Measurements from ENCODE around the gene MRPL14. TPM values are rescaled to one million over a fixed set of nuclear protein-coding genes. Genes with fewer than 3 reads are reported as not detected.
A peak's percentile ranks its signal among the peaks of the same experiment; 100 is the strongest.

MRPL14 gene
- total RNA-seq, 1 donor from 2014 or later, result 36.8 TPM

DNA sequence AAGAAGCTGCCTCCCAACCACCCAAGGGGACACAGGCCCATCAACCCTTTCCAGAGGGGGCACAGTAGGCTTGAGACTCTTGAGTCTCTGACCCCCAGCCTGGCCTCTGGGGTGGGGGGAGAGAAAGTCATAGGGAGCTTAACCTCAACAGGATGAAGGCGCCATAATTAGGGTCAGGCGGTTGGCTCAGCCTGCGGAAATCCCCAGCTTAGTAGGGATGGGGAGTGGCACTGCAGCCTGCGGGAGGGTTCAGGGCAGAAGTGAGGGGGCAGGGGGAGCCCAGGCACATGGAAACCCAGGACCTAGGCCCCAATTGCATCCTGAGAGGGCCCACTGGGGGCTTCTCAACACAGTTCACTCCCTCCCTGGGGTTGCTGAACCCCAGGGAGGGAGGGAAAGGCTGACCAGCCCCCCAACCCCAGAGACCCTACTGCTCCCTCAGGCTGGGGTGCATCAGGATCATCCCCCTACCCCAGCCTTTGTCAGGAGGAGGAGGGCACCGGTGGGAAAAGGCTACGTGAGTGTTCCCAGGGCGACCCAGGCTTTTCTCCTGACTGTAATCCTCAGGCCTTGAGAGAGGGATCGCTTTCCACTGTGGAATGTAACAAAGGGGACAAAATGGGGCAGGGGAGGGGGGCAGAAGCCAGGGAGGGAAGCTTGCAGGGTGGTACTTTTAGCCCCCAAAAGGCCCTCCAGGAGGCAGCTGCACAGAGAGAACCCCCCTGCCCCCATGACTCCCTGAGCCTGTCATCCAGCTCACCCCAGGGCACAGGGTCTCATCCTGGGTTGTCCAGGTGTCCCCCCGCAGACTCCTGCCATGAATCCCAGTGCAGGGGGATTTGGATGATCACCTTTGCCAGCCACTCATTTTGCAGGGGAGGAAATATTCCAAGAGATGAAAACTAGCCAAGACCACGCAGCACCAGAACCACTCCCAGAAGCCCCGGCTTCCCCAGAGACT is 46.4 kb downstream of the MRPL14 start:
- intact Hi-C loops (cut with micrococcal nuclease), result no loop called here
- no peak for DNase-seq
- Histone ChIP-seq H3K9me3 (replicated peaks) (no peaks in the 10 kb centered on the region), H3K4me1 (peaks cover 48% of the 10 kb centered on the region), H3K27me3 (ENCODE audit: low read depth) (no peaks in the 10 kb centered on the region), H3K27ac (replicated peaks) (no peak overlapping the region), H3K36me3 (no peaks in the 10 kb centered on the region), H3K4me3 (no peak overlapping the region)
- TF ChIP-seq CTCF (IDR thresholded peaks at IDR 0.05; ENCODE audit: borderline replicate concordance), result no peak

GRCh38 chr6:44079672-44080071 is 47.6 kb downstream of the MRPL14 start:
- no peak overlapping the region for H3K4me3 ChIP-seq
- DNase-seq, result no peak
- intact Hi-C loops (cut with micrococcal nuclease), result loop anchor here (2.0 to 10.0 kb wide), 4 partner anchors 125 to 475 kb away; no protein-coding TSS in a partner anchor
- H3K27ac ChIP-seq (replicated peaks), result no peak overlapping the region
- no peaks in the 10 kb centered on the region for H3K36me3 ChIP-seq
- no peaks in the 10 kb centered on the region for H3K27me3 ChIP-seq (ENCODE audit: low read depth)
- H3K4me1 ChIP-seq, result peaks cover 58% of the 10 kb centered on the region
- no peaks in the 10 kb centered on the region for H3K9me3 ChIP-seq (replicated peaks)
- no peak for TF ChIP-seq CTCF (IDR thresholded peaks at IDR 0.05; ENCODE audit: borderline replicate concordance)

DNA sequence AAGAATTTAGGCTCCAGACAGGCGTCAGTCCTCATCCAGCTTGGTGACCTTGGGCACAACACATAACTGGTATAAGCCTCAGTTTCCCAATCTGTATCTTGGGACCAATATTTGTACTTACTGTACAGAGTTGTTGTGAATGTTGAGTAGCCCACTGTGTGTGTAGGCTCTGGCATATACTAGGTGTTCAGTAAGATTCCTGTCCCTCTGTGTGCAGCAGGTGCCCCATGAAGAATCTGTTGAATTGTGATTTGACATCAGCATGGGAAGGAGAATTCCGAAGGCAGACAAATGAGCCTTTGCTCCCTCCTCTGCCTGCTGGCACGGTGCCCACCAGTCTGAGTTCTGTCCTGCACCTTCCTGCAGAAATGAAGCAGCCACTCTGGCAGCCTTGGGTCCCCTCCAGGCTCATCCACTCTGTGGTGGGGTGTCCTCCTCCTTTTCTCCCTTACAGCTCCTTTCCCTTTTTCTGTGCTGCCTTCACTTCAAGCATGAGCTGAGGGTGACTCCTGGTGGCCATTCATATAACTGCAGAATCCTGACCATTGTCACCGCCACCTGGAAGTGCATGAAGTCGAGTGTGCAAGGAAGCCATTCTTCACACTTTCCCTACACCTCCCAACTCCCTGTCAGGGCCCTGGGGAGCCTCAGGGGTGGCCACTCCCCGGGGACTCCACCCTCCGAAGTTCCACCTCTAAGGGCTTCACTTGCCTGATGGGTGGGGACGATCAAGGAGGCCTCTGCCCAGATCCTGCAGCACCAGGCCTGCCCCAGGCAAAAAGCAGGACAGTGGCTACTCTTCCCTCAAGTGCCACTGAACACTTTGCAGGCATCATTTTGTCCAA is 48.2 kb downstream of the MRPL14 start:
- no peaks in the 10 kb centered on the region for H3K27me3 ChIP-seq (ENCODE audit: low read depth)
- H3K9me3 ChIP-seq (replicated peaks), result no peaks in the 10 kb centered on the region
- peak; percentile 96 for TF ChIP-seq CTCF (IDR thresholded peaks at IDR 0.05; ENCODE audit: borderline replicate concordance)
- H3K4me1 ChIP-seq, result peaks cover 58% of the 10 kb centered on the region
- no peaks in the 10 kb centered on the region for H3K36me3 ChIP-seq
- peak; percentile 46 for DNase-seq
- intact Hi-C loops (cut with micrococcal nuclease), result loop anchor here (2.0 to 10.0 kb wide), 4 partner anchors 124 to 474 kb away; no protein-coding TSS in a partner anchor
- no peak overlapping the region for H3K4me3 ChIP-seq
- no peak overlapping the region for H3K27ac ChIP-seq (replicated peaks)

DNA sequence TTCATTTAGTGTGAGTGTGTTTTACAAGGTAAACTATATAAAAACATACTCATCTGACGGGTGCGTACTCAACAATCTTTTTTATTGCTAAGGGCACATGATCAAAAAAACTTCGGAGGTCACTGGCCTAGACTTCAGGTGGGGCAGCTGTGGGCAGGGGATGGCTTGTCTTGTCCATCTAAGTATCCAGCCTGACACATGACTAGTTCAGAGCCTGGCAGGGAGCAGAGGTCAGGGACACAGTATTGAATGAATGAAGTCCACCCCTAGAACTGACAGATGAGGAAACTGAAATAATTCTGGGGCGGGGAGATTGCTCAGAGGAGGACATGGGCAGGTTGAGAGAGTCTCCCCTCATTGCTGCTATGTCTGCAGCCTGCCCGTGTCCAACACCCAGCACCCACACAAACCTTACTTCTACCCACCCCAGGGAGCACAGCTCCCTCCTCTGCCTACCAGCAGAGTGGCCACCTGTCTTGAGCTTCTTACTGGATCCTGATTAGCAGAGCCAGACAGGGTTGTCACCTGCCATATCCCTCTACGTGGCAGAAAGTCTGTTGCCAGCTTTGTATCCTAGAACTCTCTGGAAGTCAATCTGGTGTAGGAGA is 48.9 kb downstream of the MRPL14 start:
- intact Hi-C loops (cut with micrococcal nuclease), result loop anchor here (2.0 to 10.0 kb wide), 4 partner anchors 124 to 474 kb away; no protein-coding TSS in a partner anchor
- Histone ChIP-seq H3K4me1 (peaks cover 57% of the 10 kb centered on the region), H3K9me3 (replicated peaks) (no peaks in the 10 kb centered on the region), H3K36me3 (no peaks in the 10 kb centered on the region), H3K4me3 (no peak overlapping the region), H3K27me3 (ENCODE audit: low read depth) (no peaks in the 10 kb centered on the region), H3K27ac (replicated peaks) (no peak overlapping the region)
- TF ChIP-seq CTCF (IDR thresholded peaks at IDR 0.05; ENCODE audit: borderline replicate concordance), result no peak
- no peak for DNase-seq

All from left ventricle myocardium inferior (tissue), 1 donor.